GM23338 (cell line): Measurements from ENCODE around the gene EFCAB13. TPM values are rescaled to one million over a fixed set of nuclear protein-coding genes. Genes with fewer than 3 reads are reported as not detected.

Source experiments
- ATAC-seq: fragments of 200-7000 bp; cut with Tn5 transposase; 3 replicates; pipeline ENCODE4 v1.9.1; 2020
- DNase-seq: peaks from one replicate; pipeline ENCODE4 v3.0.0-alpha.2; 2015; ENCODE audit warnings: low spot score
- H2AFZ ChIP-seq: fragments of 200-600 bp; sonication (generic); 2 replicates; pipeline ENCODE4 v1.8.0; 2016; ENCODE audit warnings: antibody characterized with exemption, mild to moderate bottlenecking, moderate library complexity
- H3F3A ChIP-seq: fragments of 200-600 bp; sonication (generic); replicated peaks from 2 replicates; pipeline ENCODE4 v1.8.0; 2017; ENCODE audit warnings: antibody characterized with exemption, mixed run types, low read depth
- H3K27ac ChIP-seq: fragments of 200-600 bp; sonication (generic); 2 replicates; pipeline ENCODE4 v1.6.1; 2016; ENCODE audit warnings: low read depth
- H3K27me3 ChIP-seq: fragments of 200-600 bp; sonication (generic); 2 replicates; pipeline ENCODE4 v1.8.0; 2016; ENCODE audit warnings: mild to moderate bottlenecking, mixed run types, moderate library complexity; ENCODE audit not compliant: insufficient read depth
- H3K36me3 ChIP-seq: fragments of 200-600 bp; sonication (generic); 2 replicates; pipeline ENCODE4 v1.8.0; 2016; ENCODE audit warnings: mild to moderate bottlenecking; ENCODE audit not compliant: insufficient read depth
- H3K4me1 ChIP-seq: fragments of 200-600 bp; sonication (generic); 2 replicates; pipeline ENCODE4 v1.8.0; 2016; ENCODE audit warnings: mild to moderate bottlenecking, moderate library complexity; ENCODE audit not compliant: insufficient read depth
- H3K4me2 ChIP-seq: fragments of 200-600 bp; sonication (generic); 2 replicates; pipeline ENCODE4 v1.7.1; 2017; ENCODE audit warnings: mixed run types
- H3K4me3 ChIP-seq: fragments of 200-600 bp; sonication (generic); 2 replicates; pipeline ENCODE4 v1.6.1; 2016; ENCODE audit warnings: mixed run types
- H3K79me2 ChIP-seq: fragments of 200-600 bp; sonication (generic); replicated peaks from 2 replicates; pipeline ENCODE4 v1.8.0; 2017; ENCODE audit warnings: mild to moderate bottlenecking; ENCODE audit not compliant: insufficient read depth
- H3K9me2 ChIP-seq: fragments of 200-600 bp; sonication (generic); 2 replicates; pipeline ENCODE4 v1.8.0; 2017; ENCODE audit not compliant: insufficient read depth
- H4K20me1 ChIP-seq: fragments of 200-600 bp; sonication (generic); replicated peaks from 2 replicates; pipeline ENCODE4 v1.8.0; 2017; ENCODE audit warnings: mild to moderate bottlenecking; ENCODE audit not compliant: insufficient read depth
- H3K27ac Mint-ChIP-seq: 2 replicates; pipeline ENCODE4 v1.8.0; 2020; ENCODE audit warnings: inconsistent platforms, mild to moderate bottlenecking, moderate library complexity, mixed read lengths
- H3K27me3 Mint-ChIP-seq: 3 replicates; pipeline ENCODE4 v1.8.0; 2022; ENCODE audit warnings: low read depth, mild to moderate bottlenecking, moderate library complexity, mixed read lengths, inconsistent platforms; ENCODE audit not compliant: insufficient read depth, poor library complexity
- H3K36me3 Mint-ChIP-seq: 3 replicates; pipeline ENCODE4 v1.8.0; 2021; ENCODE audit warnings: low read depth, mild to moderate bottlenecking, inconsistent platforms, moderate library complexity, mixed read lengths
- H3K4me1 Mint-ChIP-seq: 3 replicates; pipeline ENCODE4 v1.8.0; 2020; ENCODE audit warnings: mild to moderate bottlenecking, inconsistent platforms, mixed read lengths
- H3K4me3 Mint-ChIP-seq: 3 replicates; pipeline ENCODE4 v1.8.0; 2021; ENCODE audit warnings: moderate library complexity, mild to moderate bottlenecking, inconsistent platforms, mixed read lengths
- H3K9me3 Mint-ChIP-seq: 3 replicates; pipeline ENCODE4 v1.8.0; 2020; ENCODE audit warnings: moderate library complexity, mild to moderate bottlenecking, inconsistent platforms, mixed read lengths
- CREB1 ChIP-seq: fragments of 250-450 bp; sonication (Bioruptor Pico); IDR thresholded peaks from 2 replicates; pipeline ENCODE4 v1.5.0; 2020; ENCODE audit warnings: low read depth, mild to moderate bottlenecking, moderate library complexity
- EZH2 ChIP-seq: fragments of 200-600 bp; sonication (generic); IDR thresholded peaks from one replicate; pipeline ENCODE4 v1.8.0; 2017; ENCODE audit warnings: antibody characterized with exemption, mild to moderate bottlenecking, low read depth; ENCODE audit not compliant: unreplicated experiment
- JUNB ChIP-seq: IDR thresholded peaks from one replicate; pipeline ENCODE4 v1.6.1; 2016; ENCODE audit warnings: antibody characterized with exemption; ENCODE audit not compliant: unreplicated experiment
- NANOG ChIP-seq: IDR thresholded peaks from 2 replicates; pipeline ENCODE4 v1.6.1; 2016; ENCODE audit warnings: antibody characterized with exemption, borderline replicate concordance
- STAT1 ChIP-seq: IDR thresholded peaks from one replicate; pipeline ENCODE4 v1.6.1; 2016; ENCODE audit warnings: antibody characterized with exemption; ENCODE audit not compliant: unreplicated experiment
- ZNF114 ChIP-seq: fragments of 250-450 bp; sonication (Bioruptor Pico); IDR thresholded peaks from 2 replicates; pipeline ENCODE4 v1.5.0; 2020; ENCODE audit warnings: mild to moderate bottlenecking, moderate library complexity
- ZNF331 ChIP-seq: fragments of 250-450 bp; sonication (Bioruptor Pico); IDR thresholded peaks from 2 replicates; pipeline ENCODE4 v1.5.0; 2020; ENCODE audit warnings: low read depth, mild to moderate bottlenecking, moderate library complexity
- polyA plus RNA-seq: library from polyadenylated mRNA; unstranded; fragments of >200 nt; fragmentation: Nextera tagmentation; extraction: Ambion mirVana; gene quantifications from 2 replicates; pipeline ENCODE4 v1.2.1, GENCODE V29; 2016
- total RNA-seq: library from RNA; depleted of rRNA; stranded (reverse); fragments of >200 nt; shearing (Covaris generic); gene quantifications from 2 replicates; pipeline ENCODE4 v1.2.3, GENCODE V29; 2014
- TF ChIP-seq, protein P1 (sequence below): IDR thresholded peaks from one replicate; pipeline ENCODE4 v1.6.1; 2018; ENCODE audit warnings: antibody characterized with exemption; ENCODE audit not compliant: unreplicated experiment
- TF ChIP-seq, protein P2 (sequence below): fragments of 250-450 bp; sonication (Bioruptor Pico); IDR thresholded peaks from 2 replicates; pipeline ENCODE4 v1.5.0; 2020; ENCODE audit warnings: mild to moderate bottlenecking, moderate library complexity
- TF ChIP-seq, protein P3 (sequence below): IDR thresholded peaks from 2 replicates; pipeline ENCODE4 v1.6.1; 2016; ENCODE audit warnings: antibody characterized with exemption

The EFCAB13 gene
- total and polyA plus RNA-seq, 2 experiments from 2014 or later: 4.1 to 5.4 TPM

DNA sequence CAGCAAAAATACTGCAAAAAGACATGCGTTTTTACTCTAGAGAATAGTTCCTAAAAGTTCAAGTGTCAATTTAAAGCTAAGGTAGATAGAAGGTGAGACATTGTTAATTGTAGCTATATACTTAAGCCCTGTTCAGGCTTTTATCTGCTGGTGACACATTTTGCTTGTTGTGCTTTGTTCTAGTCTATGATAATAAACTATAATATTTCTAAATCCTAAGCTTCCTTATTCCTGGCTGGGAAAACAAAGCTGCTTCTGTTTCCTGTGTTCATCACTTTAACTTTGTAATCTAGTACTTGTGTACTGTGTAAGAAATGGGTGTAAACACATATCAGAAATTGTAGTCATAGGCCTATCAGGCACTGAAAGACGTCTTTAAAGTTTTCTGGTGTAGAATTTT, 77.3 kb downstream of the EFCAB13 start:
- H3K4me3 Mint-ChIP-seq: no peak overlapping the region
- TF ChIP-seq NANOG (no peak), ZNF114 (CRISPR knock-in tag) (no peak)
- TF ChIP-seq, protein P1, sequence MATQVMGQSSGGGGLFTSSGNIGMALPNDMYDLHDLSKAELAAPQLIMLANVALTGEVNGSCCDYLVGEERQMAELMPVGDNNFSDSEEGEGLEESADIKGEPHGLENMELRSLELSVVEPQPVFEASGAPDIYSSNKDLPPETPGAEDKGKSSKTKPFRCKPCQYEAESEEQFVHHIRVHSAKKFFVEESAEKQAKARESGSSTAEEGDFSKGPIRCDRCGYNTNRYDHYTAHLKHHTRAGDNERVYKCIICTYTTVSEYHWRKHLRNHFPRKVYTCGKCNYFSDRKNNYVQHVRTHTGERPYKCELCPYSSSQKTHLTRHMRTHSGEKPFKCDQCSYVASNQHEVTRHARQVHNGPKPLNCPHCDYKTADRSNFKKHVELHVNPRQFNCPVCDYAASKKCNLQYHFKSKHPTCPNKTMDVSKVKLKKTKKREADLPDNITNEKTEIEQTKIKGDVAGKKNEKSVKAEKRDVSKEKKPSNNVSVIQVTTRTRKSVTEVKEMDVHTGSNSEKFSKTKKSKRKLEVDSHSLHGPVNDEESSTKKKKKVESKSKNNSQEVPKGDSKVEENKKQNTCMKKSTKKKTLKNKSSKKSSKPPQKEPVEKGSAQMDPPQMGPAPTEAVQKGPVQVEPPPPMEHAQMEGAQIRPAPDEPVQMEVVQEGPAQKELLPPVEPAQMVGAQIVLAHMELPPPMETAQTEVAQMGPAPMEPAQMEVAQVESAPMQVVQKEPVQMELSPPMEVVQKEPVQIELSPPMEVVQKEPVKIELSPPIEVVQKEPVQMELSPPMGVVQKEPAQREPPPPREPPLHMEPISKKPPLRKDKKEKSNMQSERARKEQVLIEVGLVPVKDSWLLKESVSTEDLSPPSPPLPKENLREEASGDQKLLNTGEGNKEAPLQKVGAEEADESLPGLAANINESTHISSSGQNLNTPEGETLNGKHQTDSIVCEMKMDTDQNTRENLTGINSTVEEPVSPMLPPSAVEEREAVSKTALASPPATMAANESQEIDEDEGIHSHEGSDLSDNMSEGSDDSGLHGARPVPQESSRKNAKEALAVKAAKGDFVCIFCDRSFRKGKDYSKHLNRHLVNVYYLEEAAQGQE: no peak
- Histone ChIP-seq H4K20me1 (no peaks in the 10 kb centered on the region), H3K79me2 (no peaks in the 10 kb centered on the region), H3K9me2 (no peaks in the 10 kb centered on the region), H3K4me2 (no peak overlapping the region), H3F3A (no peaks in the 10 kb centered on the region), H3K27ac (no peak overlapping the region), H2AFZ (no peak overlapping the region), H3K4me3 (no peak overlapping the region), H3K27me3 (no peaks in the 10 kb centered on the region), H3K4me1 (no peaks in the 10 kb centered on the region), H3K36me3 (no peaks in the 10 kb centered on the region)
- H3K27me3 Mint-ChIP-seq: no peaks in the 10 kb centered on the region
- peaks cover 10% of the 10 kb centered on the region; the same call in 2 of the 3 replicates for H3K9me3 Mint-ChIP-seq
- no peak for ATAC-seq
- no peak for DNase-seq
- peaks cover 5% of the 10 kb centered on the region; the same call in 2 of the 3 replicates for H3K36me3 Mint-ChIP-seq
- H3K4me1 Mint-ChIP-seq: no peaks in the 10 kb centered on the region
- no peak overlapping the region for H3K27ac Mint-ChIP-seq

DNA sequence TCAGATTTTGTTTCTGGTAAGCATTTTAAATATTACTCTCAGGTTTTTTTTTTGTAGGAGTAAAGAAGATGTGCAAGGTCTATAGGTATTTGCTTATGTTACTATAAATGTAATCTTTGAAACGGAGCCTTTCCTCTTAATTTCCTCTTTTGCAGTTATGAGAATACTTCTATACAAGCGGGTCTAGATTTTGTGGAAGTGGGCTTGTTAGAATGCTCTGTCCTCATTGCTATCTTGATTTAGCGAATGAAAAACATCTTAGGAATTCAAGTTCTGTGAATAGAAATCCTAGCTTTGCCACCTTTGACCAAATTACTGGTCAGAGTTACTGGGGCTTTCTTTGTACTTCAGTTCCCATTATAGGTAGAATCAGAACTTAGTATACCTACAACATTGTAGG, 80.3 kb downstream of the EFCAB13 start:
- H3K27me3 Mint-ChIP-seq: no peaks in the 10 kb centered on the region
- no peak overlapping the region for H3K27ac Mint-ChIP-seq
- Histone ChIP-seq H3K4me3 (no peak overlapping the region), H3F3A (no peaks in the 10 kb centered on the region), H3K9me2 (no peaks in the 10 kb centered on the region), H3K4me1 (no peaks in the 10 kb centered on the region), H3K27ac (no peak overlapping the region), H3K27me3 (no peaks in the 10 kb centered on the region), H2AFZ (no peak overlapping the region), H4K20me1 (no peaks in the 10 kb centered on the region), H3K4me2 (no peak overlapping the region), H3K36me3 (no peaks in the 10 kb centered on the region), H3K79me2 (no peaks in the 10 kb centered on the region)
- no peak for TF ChIP-seq CREB1 (CRISPR knock-in tag)
- TF ChIP-seq, protein P2, sequence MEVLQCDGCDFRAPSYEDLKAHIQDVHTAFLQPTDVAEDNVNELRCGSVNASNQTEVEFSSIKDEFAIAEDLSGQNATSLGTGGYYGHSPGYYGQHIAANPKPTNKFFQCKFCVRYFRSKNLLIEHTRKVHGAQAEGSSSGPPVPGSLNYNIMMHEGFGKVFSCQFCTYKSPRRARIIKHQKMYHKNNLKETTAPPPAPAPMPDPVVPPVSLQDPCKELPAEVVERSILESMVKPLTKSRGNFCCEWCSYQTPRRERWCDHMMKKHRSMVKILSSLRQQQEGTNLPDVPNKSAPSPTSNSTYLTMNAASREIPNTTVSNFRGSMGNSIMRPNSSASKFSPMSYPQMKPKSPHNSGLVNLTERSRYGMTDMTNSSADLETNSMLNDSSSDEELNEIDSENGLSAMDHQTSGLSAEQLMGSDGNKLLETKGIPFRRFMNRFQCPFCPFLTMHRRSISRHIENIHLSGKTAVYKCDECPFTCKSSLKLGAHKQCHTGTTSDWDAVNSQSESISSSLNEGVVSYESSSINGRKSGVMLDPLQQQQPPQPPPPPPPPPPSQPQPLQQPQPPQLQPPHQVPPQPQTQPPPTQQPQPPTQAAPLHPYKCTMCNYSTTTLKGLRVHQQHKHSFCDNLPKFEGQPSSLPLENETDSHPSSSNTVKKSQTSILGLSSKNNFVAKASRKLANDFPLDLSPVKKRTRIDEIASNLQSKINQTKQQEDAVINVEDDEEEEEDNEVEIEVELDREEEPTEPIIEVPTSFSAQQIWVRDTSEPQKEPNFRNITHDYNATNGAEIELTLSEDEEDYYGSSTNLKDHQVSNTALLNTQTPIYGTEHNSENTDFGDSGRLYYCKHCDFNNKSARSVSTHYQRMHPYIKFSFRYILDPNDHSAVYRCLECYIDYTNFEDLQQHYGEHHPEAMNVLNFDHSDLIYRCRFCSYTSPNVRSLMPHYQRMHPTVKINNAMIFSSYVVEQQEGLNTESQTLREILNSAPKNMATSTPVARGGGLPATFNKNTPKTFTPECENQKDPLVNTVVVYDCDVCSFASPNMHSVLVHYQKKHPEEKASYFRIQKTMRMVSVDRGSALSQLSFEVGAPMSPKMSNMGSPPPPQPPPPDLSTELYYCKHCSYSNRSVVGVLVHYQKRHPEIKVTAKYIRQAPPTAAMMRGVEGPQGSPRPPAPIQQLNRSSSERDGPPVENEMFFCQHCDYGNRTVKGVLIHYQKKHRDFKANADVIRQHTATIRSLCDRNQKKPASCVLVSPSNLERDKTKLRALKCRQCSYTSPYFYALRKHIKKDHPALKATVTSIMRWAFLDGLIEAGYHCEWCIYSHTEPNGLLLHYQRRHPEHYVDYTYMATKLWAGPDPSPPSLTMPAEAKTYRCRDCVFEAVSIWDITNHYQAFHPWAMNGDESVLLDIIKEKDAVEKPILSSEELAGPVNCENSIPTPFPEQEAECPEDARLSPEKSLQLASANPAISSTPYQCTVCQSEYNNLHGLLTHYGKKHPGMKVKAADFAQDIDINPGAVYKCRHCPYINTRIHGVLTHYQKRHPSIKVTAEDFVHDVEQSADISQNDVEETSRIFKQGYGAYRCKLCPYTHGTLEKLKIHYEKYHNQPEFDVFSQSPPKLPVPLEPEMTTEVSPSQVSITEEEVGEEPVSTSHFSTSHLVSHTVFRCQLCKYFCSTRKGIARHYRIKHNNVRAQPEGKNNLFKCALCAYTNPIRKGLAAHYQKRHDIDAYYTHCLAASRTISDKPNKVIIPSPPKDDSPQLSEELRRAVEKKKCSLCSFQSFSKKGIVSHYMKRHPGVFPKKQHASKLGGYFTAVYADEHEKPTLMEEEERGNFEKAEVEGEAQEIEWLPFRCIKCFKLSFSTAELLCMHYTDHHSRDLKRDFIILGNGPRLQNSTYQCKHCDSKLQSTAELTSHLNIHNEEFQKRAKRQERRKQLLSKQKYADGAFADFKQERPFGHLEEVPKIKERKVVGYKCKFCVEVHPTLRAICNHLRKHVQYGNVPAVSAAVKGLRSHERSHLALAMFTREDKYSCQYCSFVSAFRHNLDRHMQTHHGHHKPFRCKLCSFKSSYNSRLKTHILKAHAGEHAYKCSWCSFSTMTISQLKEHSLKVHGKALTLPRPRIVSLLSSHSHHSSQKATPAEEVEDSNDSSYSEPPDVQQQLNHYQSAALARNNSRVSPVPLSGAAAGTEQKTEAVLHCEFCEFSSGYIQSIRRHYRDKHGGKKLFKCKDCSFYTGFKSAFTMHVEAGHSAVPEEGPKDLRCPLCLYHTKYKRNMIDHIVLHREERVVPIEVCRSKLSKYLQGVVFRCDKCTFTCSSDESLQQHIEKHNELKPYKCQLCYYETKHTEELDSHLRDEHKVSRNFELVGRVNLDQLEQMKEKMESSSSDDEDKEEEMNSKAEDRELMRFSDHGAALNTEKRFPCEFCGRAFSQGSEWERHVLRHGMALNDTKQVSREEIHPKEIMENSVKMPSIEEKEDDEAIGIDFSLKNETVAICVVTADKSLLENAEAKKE: no peak
- no peak for TF ChIP-seq JUNB
- no peak for TF ChIP-seq EZH2
- TF ChIP-seq ZNF331 (CRISPR knock-in tag): no peak
- TF ChIP-seq, protein P3, sequence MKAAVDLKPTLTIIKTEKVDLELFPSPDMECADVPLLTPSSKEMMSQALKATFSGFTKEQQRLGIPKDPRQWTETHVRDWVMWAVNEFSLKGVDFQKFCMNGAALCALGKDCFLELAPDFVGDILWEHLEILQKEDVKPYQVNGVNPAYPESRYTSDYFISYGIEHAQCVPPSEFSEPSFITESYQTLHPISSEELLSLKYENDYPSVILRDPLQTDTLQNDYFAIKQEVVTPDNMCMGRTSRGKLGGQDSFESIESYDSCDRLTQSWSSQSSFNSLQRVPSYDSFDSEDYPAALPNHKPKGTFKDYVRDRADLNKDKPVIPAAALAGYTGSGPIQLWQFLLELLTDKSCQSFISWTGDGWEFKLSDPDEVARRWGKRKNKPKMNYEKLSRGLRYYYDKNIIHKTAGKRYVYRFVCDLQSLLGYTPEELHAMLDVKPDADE: no peak
- no peak for TF ChIP-seq STAT1
- no peak for TF ChIP-seq NANOG
- no peak for TF ChIP-seq ZNF114 (CRISPR knock-in tag)
- H3K9me3 Mint-ChIP-seq: 0 out of 3 replicates have a peak, but pooled peaks cover 2% of the 10 kb centered on the region
- ATAC-seq (no peak), DNase-seq (peak; percentile 5)
- no peaks in the 10 kb centered on the region for H3K4me1 Mint-ChIP-seq
- no peak overlapping the region for H3K4me3 Mint-ChIP-seq
- no peaks in the 10 kb centered on the region for H3K36me3 Mint-ChIP-seq
